ENCODE results near the gene CPLX1.
"Not testable (repeated sequence)": the region's sequence is repeated elsewhere in the genome, so short reads cannot be mapped to it uniquely, and the experiment has no call there.

Gene CPLX1

DNA sequence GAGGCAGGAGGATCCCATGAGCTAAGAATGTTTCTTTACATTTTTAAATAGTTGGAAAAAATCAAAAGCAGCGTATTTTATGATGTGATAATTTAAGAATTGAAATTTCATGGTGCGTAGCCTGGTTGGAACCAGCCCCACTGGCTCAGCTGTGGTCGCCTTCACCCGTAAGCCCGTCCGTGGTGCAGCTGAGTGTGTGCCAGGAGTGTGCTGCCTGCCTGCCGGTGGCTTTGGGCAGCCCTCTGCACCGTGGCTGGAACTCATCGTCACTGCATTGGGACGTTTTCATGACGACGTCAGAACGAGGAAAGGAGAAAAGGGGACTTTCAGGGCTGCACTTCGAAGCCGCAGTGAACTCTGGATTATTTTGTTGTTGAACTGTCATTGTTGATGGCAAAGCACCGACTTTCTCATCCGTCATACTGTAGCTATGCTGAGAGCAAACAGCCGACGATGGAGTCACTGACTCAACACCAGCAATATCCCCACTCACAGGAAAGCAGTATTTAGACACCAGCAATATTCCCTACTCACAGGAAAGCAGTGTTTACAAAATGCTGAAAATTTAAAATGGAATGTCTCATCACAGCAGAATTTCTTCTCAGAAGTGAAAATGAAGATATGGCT is 85.2 kb downstream of the CPLX1 start:
- no peak for DNase-seq

GRCh38 chr4:740011-740410 is 85.9 kb downstream of the CPLX1 start:
- DNase-seq: no peak

DNA sequence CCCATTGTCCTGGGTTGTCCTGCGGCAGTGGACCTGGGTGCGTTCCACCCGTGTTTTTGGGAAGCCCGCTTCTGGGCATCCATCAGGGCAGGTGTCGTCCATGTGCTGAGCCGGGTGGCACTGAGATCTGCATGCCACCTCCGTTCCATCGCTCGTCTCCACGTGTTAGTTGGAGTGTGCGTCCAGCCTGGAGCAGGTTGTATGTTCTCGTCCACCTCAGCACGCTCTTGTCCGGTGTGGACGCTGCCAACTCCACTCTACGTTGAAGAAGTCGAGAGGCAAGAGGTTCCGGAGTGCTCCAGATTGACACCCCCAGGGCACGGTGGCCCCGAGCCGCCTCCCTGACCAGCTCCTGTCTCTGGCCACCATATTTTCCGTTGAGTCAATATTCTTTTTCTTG is 86.4 kb downstream of the CPLX1 start:
- no peak for DNase-seq

DNA sequence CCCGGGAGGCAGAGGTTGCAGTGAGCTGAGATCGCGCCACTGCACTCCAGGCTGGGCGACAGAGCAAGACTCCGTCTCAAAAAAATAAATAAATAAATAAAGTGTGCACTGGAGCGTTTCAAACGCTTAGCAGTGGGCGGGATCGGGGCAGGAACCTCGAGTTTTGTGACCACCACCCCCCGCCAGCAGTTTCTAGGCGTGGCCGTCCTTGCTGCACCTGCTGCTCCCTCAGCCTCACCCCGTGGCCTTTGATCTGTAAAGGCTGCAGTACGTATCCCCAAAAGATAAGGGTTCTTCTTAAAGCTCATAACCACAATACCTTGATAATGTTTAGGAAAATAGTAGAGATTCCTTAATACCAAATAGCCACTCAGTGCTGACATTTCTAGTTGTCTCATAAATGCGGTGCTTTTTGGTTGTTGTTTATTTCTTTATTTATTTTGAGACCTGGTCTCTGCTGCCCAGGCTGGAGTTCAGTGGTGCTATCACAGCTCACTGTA is 87.1 kb downstream of the CPLX1 start:
- DNase-seq: no peak

- not testable (repeated sequence) for DNase-seq
Measured at GRCh38 chr4:736561-736960, 89.4 kb downstream of the CPLX1 start.

DNA sequence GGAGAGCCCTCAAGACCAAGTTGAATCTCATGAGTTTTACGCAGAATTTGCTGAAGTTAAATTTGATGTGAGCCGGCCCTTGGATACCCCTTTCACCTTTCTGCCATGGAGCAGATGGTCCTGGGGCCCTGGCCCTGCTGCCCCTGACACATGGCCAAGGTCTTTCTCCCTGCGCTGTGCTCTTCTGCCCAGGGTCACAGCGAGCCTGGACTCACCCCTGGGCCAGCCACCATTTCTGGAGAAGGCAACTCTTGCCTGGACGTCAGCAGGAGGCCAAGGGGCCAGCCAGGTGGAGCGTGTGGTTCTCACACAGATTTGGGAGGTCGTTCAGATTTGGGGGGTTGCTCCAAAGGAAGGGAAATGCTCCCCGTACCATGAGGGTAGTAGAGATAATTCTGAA is 90.3 kb downstream of the CPLX1 start:
- no peak for DNase-seq

All from anterior cingulate cortex (tissue), 58 donors.